Spleen (tissue), 11 donors: Measurements from ENCODE around the gene TM9SF4. TPM values are rescaled to one million over a fixed set of nuclear protein-coding genes. Genes with fewer than 3 reads are reported as not detected.
"Not testable (repeated sequence)": the region's sequence is repeated elsewhere in the genome, so short reads cannot be mapped to it uniquely, and the experiment has no call there.

Source experiments
- DNase-seq: peaks from one replicate; pipeline ENCODE4 v3.0.0-alpha.2; 2020
- H3K27ac ChIP-seq, 8 donors: fragments of 200-600 bp; sonication (generic) in 7 of 8; 1 replicate in 4 of 8; 2 replicates in 4 of 8; pipeline versions ENCODE4 v1.5.0 to v1.8.0; 2016 to 2021; ENCODE audit warnings: inconsistent platforms in 4 of 8, mild to moderate bottlenecking in 4 of 8, moderate library complexity in 1 of 8
- H3K27me3 ChIP-seq, 7 donors: fragments of 200-600 bp; sonication (generic) in 6 of 7; replicated peaks in 1 of 7; 1 replicate in 4 of 7; 2 replicates in 3 of 7; pipeline versions ENCODE4 v1.5.0 to v1.8.0; 2016 to 2021; ENCODE audit warnings: inconsistent platforms in 3 of 7, mild to moderate bottlenecking in 1 of 7
- H3K36me3 ChIP-seq, 6 donors: fragments of 200-600 bp; sonication (generic) in 5 of 6; 1 replicate in 4 of 6; 2 replicates in 2 of 6; pipeline versions ENCODE4 v1.5.0 to v1.8.0; 2016 to 2021; ENCODE audit warnings: inconsistent platforms in 2 of 6
- H3K4me1 ChIP-seq, 6 donors: fragments of 200-600 bp; sonication (generic) in 5 of 6; 1 replicate in 3 of 6; 2 replicates in 3 of 6; pipeline versions ENCODE4 v1.5.0 to v1.8.0; 2016 to 2021; ENCODE audit warnings: inconsistent platforms in 3 of 6
- H3K4me3 ChIP-seq, 8 donors: fragments of 200-600 bp; sonication (generic) in 7 of 8; 1 replicate in 4 of 8; 2 replicates in 4 of 8; pipeline versions ENCODE4 v1.5.0 to v1.8.0; 2016 to 2021; ENCODE audit warnings: inconsistent platforms in 4 of 8, mild to moderate bottlenecking in 4 of 8, moderate library complexity in 2 of 8
- H3K9me3 ChIP-seq, 8 donors: fragments of 200-600 bp; sonication (generic) in 7 of 8; 1 replicate in 4 of 8; 2 replicates in 4 of 8; pipeline versions ENCODE4 v1.5.0 to v1.8.0; 2016 to 2021; ENCODE audit warnings: inconsistent platforms in 4 of 8
- CTCF ChIP-seq, 11 experiments: fragments of 200-600 bp in 7 of 11; fragments of 450-650 bp in 4 of 11; sonication (generic) in 4 of 11; IDR thresholded peaks in 8 of 11; conservative IDR thresholded peaks in 3 of 11; 1 replicate in 7 of 11; 2 replicates in 4 of 11; pipeline versions ENCODE4 v1.4.0 to v1.8.0; 2016 to 2021; ENCODE audit warnings: antibody characterized with exemption in 11 of 11, inconsistent platforms in 4 of 11, mild to moderate bottlenecking in 1 of 11
- POLR2A ChIP-seq, 3 donors: fragments of 450-650 bp; IDR thresholded peaks; one replicate each; pipeline ENCODE4 v1.5.1; 2017; ENCODE audit warnings: antibody characterized with exemption in 3 of 3, mild to moderate bottlenecking in 1 of 3
- POLR2AphosphoS5 ChIP-seq, 3 donors: sonication (generic); formaldehyde crosslinking; IDR thresholded peaks; one replicate each; pipeline ENCODE4 v1.5.1; 2017; ENCODE audit warnings: antibody characterized with exemption in 3 of 3
- WGBS, 5 donors: extraction: QIAGEN DNeasy Blood & Tissue Kit in 3 of 5; methylation state at CpG; one replicate each; pipeline versions ENCODE4 v1.1.5 to v1.1.7; 2013 to 2018; 5-methylcytosine and 5-hydroxymethylcytosine counted together
- intact Hi-C: fragments of 100-400 bp; cut with DNase I; formaldehyde crosslinking; loops from one replicate; pipeline ENCODE4 v1.15.0; 2023; ENCODE audit warnings: low total_unique reads
- polyA plus RNA-seq, 3 donors: library from polyadenylated mRNA; stranded (reverse); fragments of 200-250 nt; gene quantifications; one replicate each; pipeline ENCODE4 v1.2.1, GENCODE V29; 2013
- total RNA-seq, 7 donors: library from RNA; depleted of rRNA in 3 of 7; stranded (reverse); fragments of >200 nt in 3 of 7; fragmentation: NEBNext Ultra II Directional in 4 of 7; extraction: Animal tissue kit (Norgen Biotek cat#: 25700) in 4 of 7; gene quantifications; one replicate each; pipeline versions ENCODE4 v1.1.0 to v1.2.1, GENCODE V29; 2016 to 2021
- donor health status: healthy with polysubstance abuse.
- donor health status: DM: no; HTN: no; CAD: no; lungs with moderate emphysema.
- donor health status: DM: no; HTN: no; CAD: no.
- donor health status: Bipolar disorder and iron deficiency.
- donor health status: healthy.
- donor health status: DM: no; HTN: no; CAD: no.
- donor health status: DM: yes; HTN: yes; CAD: no.

TM9SF4 gene
- total and polyA plus RNA-seq, 10 donors, result 12.0 to 58.3 (median 41.0) TPM

DNA sequence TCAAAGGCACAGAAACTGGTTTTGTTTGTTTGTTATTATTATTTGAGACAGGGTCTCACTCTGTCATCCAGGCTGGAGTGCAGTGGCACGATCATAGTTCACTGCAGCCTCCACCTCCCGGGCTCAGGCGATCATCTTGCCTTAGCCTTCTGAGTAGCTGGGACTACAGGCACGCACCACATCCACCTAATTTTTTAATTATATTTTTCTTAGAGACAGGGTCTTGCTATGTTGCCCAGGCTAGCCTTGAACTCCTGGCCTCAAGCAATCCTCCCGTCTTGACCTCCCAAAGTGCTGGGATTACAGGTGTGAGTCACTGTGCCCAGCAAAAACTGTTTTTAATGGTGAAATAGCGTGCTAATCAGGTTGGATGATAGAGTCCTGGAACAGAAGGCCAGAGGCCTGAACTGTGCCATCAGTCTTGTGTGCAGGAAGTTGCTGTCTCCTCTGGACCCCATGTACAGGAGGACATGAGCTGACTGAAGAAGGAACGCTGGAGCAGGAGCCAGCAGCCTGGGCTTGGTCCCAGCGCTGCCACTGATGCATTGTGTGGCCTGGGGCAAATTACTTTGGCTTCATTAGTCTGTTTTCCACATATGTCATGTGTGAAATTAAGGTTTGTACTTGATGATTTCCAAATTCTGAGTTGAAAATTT, 4.9 kb downstream of the TM9SF4 start:
- no peak for DNase-seq
- Histone ChIP-seq H3K27ac (peak overlapping the region in 4 of 8 donors; percentile 2 to 100 (median 96)), H3K36me3 (peaks cover 0 to 28% (median 4%) of the 10 kb centered on the region in 6 donors), H3K4me3 (no peak overlapping the region), H3K27me3 (no peaks in the 10 kb centered on the region), H3K9me3 (no peaks in the 10 kb centered on the region), H3K4me1 (peaks cover 14 to 89% (median 69%) of the 10 kb centered on the region in 6 donors)
- 89 to 93% (median 91%) methylated on average over 8 of the region's 8 CpGs for WGBS, 5 donors
- intact Hi-C loops, result no loop called here
- TF ChIP-seq POLR2AphosphoS5 (IDR thresholded peaks at IDR 0.05), result no peak
- TF ChIP-seq CTCF (IDR thresholded peaks at IDR 0.05 in 8 of 11, conservative IDR thresholded peaks at IDR 0.05 in 3 of 11), result no peak
- no peak for TF ChIP-seq POLR2A (IDR thresholded peaks at IDR 0.05)

DNA sequence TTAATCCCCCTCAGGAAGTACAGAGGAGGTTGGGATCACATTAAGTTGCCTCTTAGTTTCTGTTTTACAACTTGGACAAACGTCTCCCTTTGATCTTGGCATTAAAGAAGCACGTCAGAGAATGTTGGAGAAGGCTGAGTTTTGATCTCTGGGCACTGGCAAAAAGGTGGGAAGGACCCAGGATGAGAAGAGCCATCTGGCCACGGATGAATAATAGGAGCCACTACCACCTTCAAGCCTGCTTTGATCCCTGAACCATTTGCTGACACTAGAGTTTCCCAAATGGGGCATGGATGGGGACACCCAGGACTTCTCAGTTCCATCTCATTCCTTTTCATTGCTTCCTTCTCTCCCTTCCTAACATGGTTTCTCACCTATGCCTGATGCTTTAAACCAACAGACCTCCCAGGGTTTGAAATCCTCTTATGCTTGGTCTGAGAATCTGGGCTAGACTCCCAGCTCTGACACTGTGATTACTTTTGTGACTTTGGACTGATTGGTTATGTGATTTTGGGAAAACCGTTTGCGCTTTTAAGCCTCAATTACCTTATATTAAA, 5.8 kb downstream of the TM9SF4 start:
- TF ChIP-seq POLR2A (IDR thresholded peaks at IDR 0.05), result no peak
- no peak for TF ChIP-seq CTCF (IDR thresholded peaks at IDR 0.05 in 8 of 11, conservative IDR thresholded peaks at IDR 0.05 in 3 of 11)
- no peak for TF ChIP-seq POLR2AphosphoS5 (IDR thresholded peaks at IDR 0.05)
- WGBS, 5 donors, result 73 to 79% (median 77%) methylated on average over 5 of the region's 5 CpGs

GRCh38 chr20:32116079-32116521, 6.6 kb downstream of the TM9SF4 start:
- intact Hi-C loops, result no loop called here

More for the DNA sequence above, 5.8 kb downstream of the TM9SF4 start:
- intact Hi-C loops, result no loop called here
- peaks cover 0 to 28% (median 4%) of the 10 kb centered on the region in 6 donors for H3K36me3 ChIP-seq
- H3K27me3 ChIP-seq, result no peaks in the 10 kb centered on the region
- H3K4me3 ChIP-seq, result no peak overlapping the region
- no peaks in the 10 kb centered on the region for H3K9me3 ChIP-seq
- peak overlapping the region in 1 of 8 donors; percentile 94 for H3K27ac ChIP-seq
- DNase-seq, result no peak
- H3K4me1 ChIP-seq, result peaks cover 12 to 83% (median 65%) of the 10 kb centered on the region in 6 donors

DNA sequence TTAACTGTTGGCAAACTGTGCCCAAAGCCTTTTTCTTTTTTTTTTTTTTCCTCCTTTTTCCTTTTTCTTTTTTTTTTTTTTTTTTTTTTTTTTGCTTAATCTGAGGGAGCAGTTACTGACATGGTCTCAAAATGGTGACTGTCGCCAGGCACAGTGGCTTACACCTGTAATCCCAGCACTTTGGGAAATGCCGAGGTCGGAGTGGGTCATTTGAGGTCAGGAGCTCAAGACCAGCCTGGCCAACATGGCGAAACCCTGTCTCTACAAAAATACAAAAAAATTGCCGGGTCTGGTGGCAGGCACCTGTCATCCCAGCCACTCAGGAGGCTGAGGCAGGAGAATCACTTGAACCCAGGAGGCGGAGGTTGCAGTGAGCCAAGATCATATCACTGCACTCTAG, 7.3 kb downstream of the TM9SF4 start:
- Histone ChIP-seq H3K36me3 (peaks cover 0 to 28% (median 4%) of the 10 kb centered on the region in 6 donors), H3K4me1 (peaks cover 0 to 68% (median 50%) of the 10 kb centered on the region in 6 donors), H3K27ac (peak overlapping the region in 2 of 8 donors; percentile 39 to 47)
- H3K4me3 ChIP-seq, intact Hi-C loops, DNase-seq, H3K9me3 ChIP-seq, H3K27me3 ChIP-seq: not testable (repeated sequence)
- WGBS, 5 donors, result 84 to 92% (median 91%) methylated on average over 6 of the region's 6 CpGs

More at GRCh38 chr20:32116079-32116521, 6.6 kb downstream of the TM9SF4 start:
- Histone ChIP-seq H3K4me1 (peaks cover 4 to 75% (median 57%) of the 10 kb centered on the region in 6 donors), H3K36me3 (peaks cover 0 to 28% (median 4%) of the 10 kb centered on the region in 6 donors), H3K4me3 (no peak overlapping the region), H3K9me3 (no peaks in the 10 kb centered on the region), H3K27ac (peak overlapping the region in 1 of 8 donors; percentile 47), H3K27me3 (no peaks in the 10 kb centered on the region)
- no peak for DNase-seq
- no peak for TF ChIP-seq POLR2A (IDR thresholded peaks at IDR 0.05)
- TF ChIP-seq CTCF (IDR thresholded peaks at IDR 0.05 in 8 of 11, conservative IDR thresholded peaks at IDR 0.05 in 3 of 11), result no peak
- 79 to 91% (median 83%) methylated on average over 6 of the region's 6 CpGs for WGBS, 5 donors

DNA sequence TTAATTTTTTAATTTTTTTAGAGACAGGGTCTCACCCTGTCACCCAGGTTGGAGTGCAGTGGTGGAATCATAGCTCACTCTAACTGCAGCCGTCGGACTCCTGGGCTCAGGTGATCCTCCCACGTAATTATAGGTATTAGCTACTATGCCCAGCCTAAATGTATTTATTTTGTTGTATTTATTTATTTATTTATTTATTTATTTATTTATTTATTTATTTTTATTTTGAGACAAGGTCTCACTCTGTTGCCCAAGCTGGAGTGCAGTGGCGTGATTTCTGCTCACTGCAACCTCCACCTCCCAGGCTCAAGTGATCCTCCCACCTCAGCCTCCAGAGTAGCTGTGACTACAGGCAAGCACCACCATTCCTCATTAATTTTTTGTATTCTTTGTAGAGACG, 8.9 kb downstream of the TM9SF4 start:
- H3K4me3 ChIP-seq, H3K27me3 ChIP-seq, H3K9me3 ChIP-seq, H3K27ac ChIP-seq, intact Hi-C loops, DNase-seq: not testable (repeated sequence)
- Histone ChIP-seq H3K36me3 (peaks cover 0 to 28% (median 4%) of the 10 kb centered on the region in 6 donors), H3K4me1 (peaks cover 0 to 52% (median 34%) of the 10 kb centered on the region in 6 donors)
- WGBS, 5 donors, result 91 to 99% (median 94%) methylated on average over 5 of the region's 5 CpGs
